ENCODE results near the gene PLTP. TPM values are rescaled to one million over a fixed set of nuclear protein-coding genes. Genes with fewer than 3 reads are reported as not detected.

Gene PLTP
- total RNA-seq, 2 experiments from 2014 or later, result 2.8 to 3.1 TPM

DNA sequence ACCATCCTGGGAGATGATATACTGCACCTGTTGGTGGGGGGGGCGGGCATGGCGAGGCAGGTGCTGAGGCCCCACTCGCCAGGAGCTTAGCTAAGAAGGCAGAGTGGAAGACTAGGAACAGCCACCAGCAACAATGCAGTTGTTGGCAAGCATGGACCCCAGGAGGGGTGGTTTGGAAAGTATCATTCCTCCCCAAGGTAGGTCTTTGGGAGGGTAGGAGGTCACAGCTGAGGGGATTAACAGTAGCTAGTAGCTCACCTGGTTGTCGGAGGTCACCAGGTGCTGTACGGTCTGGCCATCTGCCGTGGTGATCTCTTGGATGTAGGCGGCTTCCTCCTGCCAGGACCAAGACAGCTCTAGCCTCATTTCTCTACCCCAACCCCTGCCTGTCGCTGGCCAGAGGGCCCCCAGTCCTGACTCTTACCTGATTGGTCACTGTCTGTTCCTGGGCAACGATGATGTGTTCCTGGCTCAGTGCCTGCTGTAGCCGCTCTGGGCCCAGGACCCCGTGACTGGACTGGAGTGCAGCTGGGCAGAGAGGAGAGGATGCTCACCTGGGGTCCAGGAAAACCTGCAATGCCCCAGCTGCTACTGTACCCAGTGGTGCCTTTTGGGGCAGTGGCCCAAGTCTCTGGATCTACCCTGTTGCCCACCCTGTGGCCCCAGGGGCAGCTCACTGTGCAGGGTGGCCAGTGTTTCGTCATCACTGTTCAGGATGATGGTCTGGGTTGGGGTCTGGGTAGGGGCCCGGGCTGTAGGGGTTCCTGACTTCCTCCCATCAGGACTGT is 37.8 kb upstream of the PLTP start:
- no peak for DNase-seq
- Mint-ChIP-seq H3K9me3 (no peaks in the 10 kb centered on the region), H3K4me1 (peaks cover 27% of the 10 kb centered on the region), H3K36me3 (ENCODE audit: low read depth) (peaks cover 60% of the 10 kb centered on the region), H3K27me3 (no peaks in the 10 kb centered on the region), H3K27ac (no peak overlapping the region), H3K4me3 (no peak overlapping the region)
- POLR2A ChIA-PET, result interaction anchor here (1.1 to 8.9 kb wide), 8 partner anchors 9 to 132 kb away, joined by 4 to 56 read pairs (median 12); partner anchors contain the start of genes PCIF1 and ZNF335
- CTCF ChIA-PET, result interaction anchor here (0.9 to 3.1 kb wide), 3 partner anchors 14 to 151 kb away, joined by 3 to 15 read pairs (median 3); no protein-coding TSS in a partner anchor

DNA sequence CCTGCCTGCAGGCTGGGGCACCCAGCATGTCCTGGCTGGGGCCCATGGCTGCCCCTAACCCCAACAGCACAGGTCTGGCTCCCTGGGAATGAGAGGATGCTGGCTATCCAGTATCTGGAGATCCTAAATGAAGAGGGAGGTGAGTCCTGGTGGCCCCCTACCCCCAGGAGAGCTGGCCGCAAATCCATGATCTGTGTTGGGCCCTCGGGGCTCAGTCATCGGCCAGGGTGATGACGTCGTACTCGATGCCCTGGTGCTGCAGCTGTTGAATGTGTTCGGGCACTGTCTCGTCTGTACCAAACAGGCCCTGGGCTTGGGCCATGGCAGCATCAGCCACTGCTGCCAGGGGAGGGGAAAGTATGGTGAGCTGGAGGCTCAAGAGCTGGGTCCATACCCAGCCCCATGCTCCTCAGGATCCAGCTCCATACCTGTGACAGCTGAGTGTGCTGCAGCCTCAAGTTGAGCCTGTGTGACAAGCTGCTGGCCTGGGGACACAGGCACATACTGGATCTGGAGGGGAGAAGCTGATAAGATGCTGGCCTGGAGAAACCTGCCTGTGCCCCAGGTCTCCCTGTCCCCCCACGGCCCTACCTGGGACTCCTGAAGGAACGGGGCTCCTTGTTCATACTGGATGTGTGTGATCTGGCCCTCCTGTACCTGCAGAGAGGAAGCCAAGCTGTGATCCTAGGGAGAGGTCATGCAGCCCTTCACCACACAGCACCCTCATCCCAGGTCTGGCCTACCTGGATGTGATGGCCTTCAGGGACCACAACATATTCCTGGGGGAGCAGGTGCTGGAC is 37.0 kb upstream of the PLTP start:
- DNase-seq, result no peak
- H3K9me3 Mint-ChIP-seq, result no peaks in the 10 kb centered on the region
- no peak overlapping the region for H3K4me3 Mint-ChIP-seq
- H3K36me3 Mint-ChIP-seq (ENCODE audit: low read depth), result peaks cover 68% of the 10 kb centered on the region
- peaks cover 35% of the 10 kb centered on the region for H3K4me1 Mint-ChIP-seq
- no peaks in the 10 kb centered on the region for H3K27me3 Mint-ChIP-seq
- ChIA-PET POLR2A (interaction anchor here (0.8 to 8.9 kb wide), 9 partner anchors 9 to 131 kb away, joined by 3 to 56 read pairs (median 9); partner anchors contain the start of genes PCIF1 and ZNF335), CTCF (interaction anchor here (0.9 to 3.1 kb wide), 3 partner anchors 14 to 150 kb away, joined by 3 to 15 read pairs (median 3); no protein-coding TSS in a partner anchor)
- no peak overlapping the region for H3K27ac Mint-ChIP-seq

DNA sequence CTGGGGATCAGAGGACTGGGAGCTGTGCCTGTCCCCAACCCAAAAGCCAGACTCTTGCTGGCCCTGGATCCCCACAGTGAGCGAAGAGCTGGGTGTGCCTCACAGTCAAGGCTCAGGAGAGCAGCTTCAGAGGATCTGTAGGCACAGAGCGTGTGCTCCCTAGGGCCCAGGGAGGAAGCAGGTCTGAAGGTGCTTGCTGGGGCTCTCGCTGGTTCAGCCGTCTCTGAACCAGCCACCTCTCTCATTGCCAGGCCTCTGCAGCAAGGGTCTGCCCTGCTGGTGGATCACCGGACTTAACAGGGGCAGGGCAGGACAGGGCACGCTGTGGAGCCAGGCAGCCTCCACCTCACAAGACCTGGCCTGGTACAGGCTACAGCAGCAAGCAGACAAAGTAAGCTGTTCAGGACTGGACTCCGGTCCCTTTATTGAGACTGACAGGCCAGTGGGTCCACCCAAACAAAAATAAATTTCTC is 36.3 kb upstream of the PLTP start:
- peaks cover 75% of the 10 kb centered on the region for H3K36me3 Mint-ChIP-seq (ENCODE audit: low read depth)

DNA sequence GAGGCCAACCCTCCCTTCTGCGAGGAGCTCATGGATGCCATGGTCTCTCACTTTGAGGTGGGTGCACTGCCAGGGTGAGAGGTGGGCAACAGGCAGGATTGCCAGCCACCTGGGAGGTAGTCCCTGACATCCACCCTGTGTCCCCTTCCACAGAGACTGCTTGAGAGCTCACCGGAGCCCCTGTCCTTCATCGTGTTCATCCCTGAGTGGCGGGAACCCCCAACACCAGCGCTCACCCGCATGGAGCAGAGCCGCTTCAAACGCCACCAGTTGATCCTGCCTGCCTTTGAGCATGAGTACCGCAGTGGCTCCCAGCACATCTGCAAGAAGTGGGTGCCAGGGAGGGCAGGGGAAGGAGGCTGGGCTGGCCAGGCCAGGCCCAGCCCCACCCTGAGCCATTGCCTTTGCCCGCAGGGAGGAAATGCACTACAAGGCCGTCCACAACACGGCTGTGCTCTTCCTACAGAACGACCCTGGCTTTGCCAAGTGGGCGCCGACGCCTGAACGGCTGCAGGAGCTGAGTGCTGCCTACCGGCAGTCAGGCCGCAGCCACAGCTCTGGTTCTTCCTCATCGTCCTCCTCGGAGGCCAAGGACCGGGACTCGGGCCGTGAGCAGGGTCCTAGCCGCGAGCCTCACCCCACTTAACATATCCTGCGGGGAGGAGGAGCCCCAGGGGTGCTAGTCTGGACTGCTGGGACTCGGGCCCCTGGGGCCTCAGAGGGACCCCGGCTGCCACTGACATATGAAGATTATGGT is 35.3 kb upstream of the PLTP start:
- no peak overlapping the region for H3K27ac Mint-ChIP-seq
- no peak overlapping the region for H3K4me3 Mint-ChIP-seq
- peaks cover 43% of the 10 kb centered on the region for H3K4me1 Mint-ChIP-seq
- no peak for DNase-seq
- no peaks in the 10 kb centered on the region for H3K9me3 Mint-ChIP-seq
- CTCF ChIA-PET, result interaction anchor here (1.0 to 1.2 kb wide), 2 partner anchors 23 to 148 kb away, joined by 4 to 12 read pairs; no protein-coding TSS in a partner anchor
- POLR2A ChIA-PET, result interaction anchor here (1.2 to 8.9 kb wide), 8 partner anchors 10 to 124 kb away, joined by 3 to 56 read pairs (median 8); partner anchors contain the start of genes PCIF1 and ZNF335
- H3K36me3 Mint-ChIP-seq (ENCODE audit: low read depth), result peaks cover 81% of the 10 kb centered on the region
- H3K27me3 Mint-ChIP-seq, result no peaks in the 10 kb centered on the region

More for the DNA sequence above, 36.3 kb upstream of the PLTP start:
- ChIA-PET POLR2A (interaction anchor here (0.8 to 8.9 kb wide), 9 partner anchors 9 to 131 kb away, joined by 3 to 56 read pairs (median 9); partner anchors contain the start of genes PCIF1 and ZNF335), CTCF (interaction anchor here (3.1 kb wide), 1 partner anchor 22 kb away, joined by 15 read pairs; no protein-coding TSS in a partner anchor)
- no peak overlapping the region for H3K27ac Mint-ChIP-seq
- DNase-seq, result no peak
- H3K4me1 Mint-ChIP-seq, result peaks cover 42% of the 10 kb centered on the region
- H3K27me3 Mint-ChIP-seq, result no peaks in the 10 kb centered on the region
- no peaks in the 10 kb centered on the region for H3K9me3 Mint-ChIP-seq
- H3K4me3 Mint-ChIP-seq, result no peak overlapping the region

DNA sequence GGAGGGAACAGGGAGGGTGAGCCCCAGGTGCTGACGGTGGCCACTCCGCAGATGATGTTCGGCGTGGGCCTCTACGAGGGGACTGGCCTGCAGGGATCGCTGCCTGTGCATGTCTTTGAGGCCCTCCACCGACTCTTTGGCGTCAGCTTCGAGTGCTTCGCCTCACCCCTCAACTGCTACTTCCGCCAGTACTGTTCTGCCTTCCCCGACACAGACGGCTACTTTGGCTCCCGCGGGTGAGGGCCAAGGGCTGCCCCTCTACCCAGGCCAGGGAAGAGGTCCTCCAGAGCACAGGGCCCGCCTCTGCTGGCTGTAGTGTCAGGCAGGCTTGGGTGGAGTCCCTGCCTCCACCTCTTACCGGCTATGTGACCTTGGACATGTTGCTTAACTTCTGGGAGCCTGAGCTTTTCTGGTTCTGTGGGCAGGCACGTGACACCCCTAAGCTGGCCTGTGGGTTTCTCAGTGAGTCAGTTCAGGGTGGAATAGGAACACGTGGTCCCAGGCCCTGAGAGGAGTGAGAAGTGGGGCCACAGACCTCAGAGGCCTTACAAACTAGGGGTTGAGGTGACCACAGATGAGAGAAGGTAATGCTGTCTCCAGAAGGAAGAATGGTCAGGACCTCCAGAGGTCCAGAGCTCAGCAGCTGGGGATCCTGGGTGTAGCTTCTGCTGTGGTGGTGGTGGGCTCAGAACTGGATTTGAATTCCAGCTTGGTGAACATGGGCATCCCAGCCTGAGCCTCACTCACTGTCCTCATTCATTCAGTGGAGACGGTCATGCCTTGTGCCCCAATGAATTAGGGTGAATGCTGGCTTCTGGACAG is 34.4 kb upstream of the PLTP start:
- H3K36me3 Mint-ChIP-seq (ENCODE audit: low read depth), result peaks cover 71% of the 10 kb centered on the region

DNA sequence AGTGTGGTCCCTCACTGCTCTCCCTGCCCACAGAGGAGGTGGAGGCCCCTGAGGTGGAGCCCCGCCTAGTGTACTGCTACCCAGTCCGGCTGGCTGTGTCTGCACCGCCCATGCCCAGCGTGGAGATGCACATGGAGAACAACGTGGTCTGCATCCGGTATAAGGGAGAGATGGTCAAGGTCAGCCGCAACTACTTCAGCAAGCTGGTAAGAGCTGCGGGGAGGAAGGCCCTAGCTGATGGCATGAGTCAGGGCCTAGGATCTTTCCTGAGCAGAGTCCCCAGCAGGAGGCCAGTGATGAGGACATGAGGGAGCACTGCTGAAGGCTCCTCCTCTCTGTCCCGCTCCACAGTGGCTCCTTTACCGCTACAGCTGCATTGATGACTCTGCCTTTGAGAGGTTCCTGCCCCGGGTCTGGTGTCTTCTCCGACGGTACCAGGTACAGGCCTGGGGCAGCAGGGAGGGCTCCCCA is 33.8 kb upstream of the PLTP start:
- Mint-ChIP-seq H3K27ac (peak overlapping the region; percentile 80), H3K4me1 (peaks cover 38% of the 10 kb centered on the region), H3K4me3 (no peak overlapping the region), H3K27me3 (no peaks in the 10 kb centered on the region), H3K36me3 (ENCODE audit: low read depth) (peaks cover 65% of the 10 kb centered on the region), H3K9me3 (no peaks in the 10 kb centered on the region)
- POLR2A ChIA-PET, result interaction anchor here (1.0 to 8.9 kb wide), 6 partner anchors 9 to 65 kb away, joined by 3 to 56 read pairs (median 6); partner anchors contain the start of genes PCIF1 and ZNF335
- no peak for DNase-seq
- CTCF ChIA-PET, result interaction anchor here (1.3 to 2.2 kb wide), 2 partner anchors 25 to 146 kb away, joined by 4 to 9 read pairs; no protein-coding TSS in a partner anchor

More for the DNA sequence above, 34.4 kb upstream of the PLTP start:
- H3K4me3 Mint-ChIP-seq, result no peak overlapping the region
- peak; percentile 75 for DNase-seq
- ChIA-PET POLR2A (interaction anchor here (1.0 to 8.9 kb wide), 7 partner anchors 9 to 88 kb away, joined by 3 to 56 read pairs (median 5); partner anchors contain the start of genes PCIF1 and ZNF335), CTCF (interaction anchor here (1.0 to 1.3 kb wide), 3 partner anchors 24 to 147 kb away, joined by 4 to 12 read pairs (median 4); no protein-coding TSS in a partner anchor)
- no peaks in the 10 kb centered on the region for H3K27me3 Mint-ChIP-seq
- H3K9me3 Mint-ChIP-seq, result no peaks in the 10 kb centered on the region
- peaks cover 38% of the 10 kb centered on the region for H3K4me1 Mint-ChIP-seq
- peak overlapping the region; percentile 80 for H3K27ac Mint-ChIP-seq

DNA sequence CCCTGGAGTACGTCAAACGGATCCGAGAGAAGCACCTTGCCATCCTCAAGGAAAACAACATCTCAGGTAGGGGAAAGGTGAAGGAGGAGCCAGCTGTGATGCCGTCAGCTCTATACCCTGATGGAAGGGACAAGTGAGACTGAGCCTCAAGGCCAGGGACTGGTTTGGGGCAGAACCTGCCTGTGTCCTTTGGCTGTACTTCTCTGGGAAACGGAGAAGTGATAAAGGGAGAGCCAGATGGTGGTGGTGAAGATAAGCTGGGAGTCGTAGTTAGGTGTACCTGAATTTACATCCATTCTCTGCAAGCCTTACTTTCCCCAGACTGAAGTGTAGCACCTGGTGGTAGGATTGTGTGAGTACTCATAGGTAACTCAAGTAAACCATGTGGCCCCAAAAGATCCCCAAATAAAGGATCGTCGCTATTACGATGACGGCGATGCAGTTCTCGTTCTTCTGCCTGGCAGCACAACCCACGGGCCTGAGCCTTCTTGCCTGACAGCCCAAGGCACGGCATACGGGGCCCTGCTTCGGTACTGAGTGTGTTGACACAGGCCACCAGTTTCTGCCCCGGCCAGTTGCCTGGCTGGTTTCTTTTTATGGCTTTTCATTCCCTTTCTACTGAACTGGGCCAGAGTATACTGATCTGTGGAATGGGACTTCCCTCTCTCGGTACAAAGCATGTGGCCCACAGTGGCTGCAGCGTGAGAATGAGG is 33.2 kb upstream of the PLTP start:
- Mint-ChIP-seq H3K4me1 (peaks cover 38% of the 10 kb centered on the region), H3K27ac (peak overlapping the region; percentile 31), H3K4me3 (no peak overlapping the region), H3K9me3 (no peaks in the 10 kb centered on the region), H3K36me3 (ENCODE audit: low read depth) (peaks cover 62% of the 10 kb centered on the region), H3K27me3 (no peaks in the 10 kb centered on the region)
- DNase-seq, result no peak
- ChIA-PET POLR2A (interaction anchor here (0.9 to 8.9 kb wide), 9 partner anchors 8 to 153 kb away, joined by 3 to 56 read pairs (median 4); partner anchors contain the start of genes DNTTIP1, PCIF1 and WFDC3), CTCF (interaction anchor here (1.2 to 2.2 kb wide), 4 partner anchors 12 to 146 kb away, joined by 3 to 9 read pairs (median 6); no protein-coding TSS in a partner anchor)

DNA sequence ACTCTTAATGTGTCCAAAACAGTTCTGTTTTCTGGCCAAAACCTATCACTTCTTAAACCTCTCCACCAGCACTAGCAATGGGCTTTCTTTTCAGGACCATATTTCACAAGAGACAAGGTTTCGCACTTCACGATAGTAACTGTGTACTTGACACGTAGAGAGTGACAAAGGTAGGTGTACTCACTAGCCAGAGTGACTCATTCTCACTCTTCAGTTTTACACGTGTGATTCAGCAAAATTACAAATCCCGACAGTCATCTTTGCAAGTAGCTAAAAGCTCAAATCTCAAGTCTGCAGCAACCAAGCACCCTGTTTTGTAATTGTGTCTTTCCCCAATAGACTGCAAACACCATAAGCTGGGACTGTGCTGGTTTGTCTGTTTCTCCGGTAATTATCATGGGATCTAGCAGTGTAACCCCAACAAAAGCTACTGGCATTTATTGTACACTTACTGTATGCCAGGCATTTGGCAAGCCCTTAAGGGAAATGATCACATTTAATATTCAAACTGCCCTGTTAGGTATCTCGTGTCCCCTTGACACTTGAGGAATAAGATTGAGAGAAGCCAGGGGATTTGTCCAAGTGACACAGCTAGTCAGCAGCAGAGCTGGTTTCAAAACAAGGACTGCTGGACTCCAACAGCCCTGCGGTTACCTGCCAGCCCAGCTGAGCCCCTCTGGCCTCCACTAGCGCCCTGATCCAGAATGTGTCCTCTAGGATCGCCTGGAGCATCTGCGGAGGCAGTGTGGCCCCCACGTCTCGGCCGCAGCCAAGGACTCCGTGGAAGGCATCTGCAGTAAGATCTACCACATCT is 32.4 kb upstream of the PLTP start:
- peaks cover 64% of the 10 kb centered on the region for H3K36me3 Mint-ChIP-seq (ENCODE audit: low read depth)
- peaks cover 38% of the 10 kb centered on the region for H3K4me1 Mint-ChIP-seq
- H3K9me3 Mint-ChIP-seq, result no peaks in the 10 kb centered on the region
- H3K27ac Mint-ChIP-seq, result peak overlapping the region; percentile 71
- CTCF ChIA-PET, result interaction anchor here (1.1 to 2.2 kb wide), 7 partner anchors 10 to 145 kb away, joined by 3 to 9 read pairs (median 4); partner anchors contain the start of gene PCIF1
- H3K27me3 Mint-ChIP-seq, result no peaks in the 10 kb centered on the region
- H3K4me3 Mint-ChIP-seq, result no peak overlapping the region
- POLR2A ChIA-PET, result interaction anchor here (0.9 to 8.9 kb wide), 9 partner anchors 8 to 152 kb away, joined by 3 to 56 read pairs (median 4); partner anchors contain the start of genes DNTTIP1, PCIF1, UBE2C and WFDC3
- DNase-seq, result no peak

DNA sequence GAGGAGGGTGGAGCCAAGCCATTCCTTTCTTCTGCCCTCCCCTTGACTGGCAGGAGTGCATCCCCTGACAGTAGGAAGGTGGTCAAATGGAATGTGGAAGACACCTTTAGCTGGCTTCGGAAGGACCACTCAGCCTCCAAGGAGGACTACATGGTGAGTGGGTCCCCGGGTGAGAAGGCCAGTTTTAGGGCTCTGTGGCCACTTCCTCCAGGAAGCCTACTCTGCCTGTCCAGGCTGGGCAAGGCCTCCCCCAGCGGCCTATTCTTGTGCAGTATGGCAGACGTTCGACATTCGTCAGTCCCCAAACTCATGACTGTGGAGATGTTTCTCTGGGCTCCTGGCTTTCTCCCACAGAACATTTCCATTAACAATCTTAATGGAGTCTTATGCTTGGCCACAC is 31.7 kb upstream of the PLTP start:
- ChIA-PET POLR2A (interaction anchor here (1.0 to 1.8 kb wide), 9 partner anchors 9 to 152 kb away, joined by 3 to 7 read pairs (median 4); partner anchors contain the start of genes DNTTIP1, PCIF1, WFDC3 and ZNF335), CTCF (interaction anchor here (1.1 to 2.2 kb wide), 8 partner anchors 9 to 144 kb away, joined by 3 to 9 read pairs (median 4); partner anchors contain the start of gene PCIF1)
- no peak for DNase-seq
- no peaks in the 10 kb centered on the region for H3K9me3 Mint-ChIP-seq
- peak overlapping the region; percentile 71 for H3K27ac Mint-ChIP-seq
- H3K36me3 Mint-ChIP-seq (ENCODE audit: low read depth), result peaks cover 64% of the 10 kb centered on the region
- H3K4me1 Mint-ChIP-seq, result peaks cover 39% of the 10 kb centered on the region
- no peak overlapping the region for H3K4me3 Mint-ChIP-seq
- H3K27me3 Mint-ChIP-seq, result no peaks in the 10 kb centered on the region

DNA sequence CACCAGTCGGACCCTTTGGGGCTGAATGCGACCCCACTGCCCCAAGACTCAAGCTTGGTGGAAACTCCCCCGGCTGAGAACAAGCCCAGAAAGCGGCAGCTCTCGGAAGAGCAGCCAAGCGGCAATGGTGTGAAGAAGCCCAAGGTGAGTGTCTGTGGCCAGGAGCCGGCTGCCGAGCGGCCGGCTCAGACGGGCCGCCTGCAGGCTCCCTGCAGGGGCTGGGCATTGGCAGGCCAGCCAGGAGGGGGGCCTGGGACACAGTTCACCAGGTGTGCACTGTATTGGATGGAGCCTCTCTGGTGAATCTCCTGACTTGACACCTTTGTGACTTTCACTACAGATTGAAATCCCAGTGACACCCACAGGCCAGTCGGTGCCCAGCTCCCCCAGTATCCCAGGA is 28.5 kb upstream of the PLTP start:
- peaks cover 45% of the 10 kb centered on the region for H3K4me1 Mint-ChIP-seq
- no peak overlapping the region for H3K27ac Mint-ChIP-seq
- no peak overlapping the region for H3K4me3 Mint-ChIP-seq
- H3K9me3 Mint-ChIP-seq, result no peaks in the 10 kb centered on the region
- ChIA-PET POLR2A (no interaction called here), CTCF (interaction anchor here (0.9 to 1.0 kb wide), 2 partner anchors 29 to 31 kb away, joined by 3 to 4 read pairs; partner anchors contain the start of gene ZNF335)
- DNase-seq, result no peak
- peaks cover 59% of the 10 kb centered on the region for H3K36me3 Mint-ChIP-seq (ENCODE audit: low read depth)
- H3K27me3 Mint-ChIP-seq, result no peaks in the 10 kb centered on the region

Measured in activated CD4-positive, alpha-beta memory T cell treated with anti-CD3 and anti-CD28 coated beads, Interleukin-2, amount 10 ng/mL, durations not matched to agents 7 days and 5 days (primary cell).